NCI-H146 treated with DMSO at 0.1 percent for 48 hours (cell line): ENCODE data around the gene PNLIPRP3.

ENCODE experiments used
- DNase-seq: peaks from one replicate; lab custom pipeline; 2025; ENCODE audit not compliant: unreplicated experiment; lab: John Stamatoyannopoulos, UW

The PNLIPRP3 gene

GRCh38 chr10:116450861-116451260 is 23.2 kb downstream of the PNLIPRP3 start:
- no peak for DNase-seq

- DNase-seq, result no peak
These were observed 24.2 kb downstream of the PNLIPRP3 start for GRCh38 chr10:116451711-116452337.

GRCh38 chr10:116452338-116452720 is 24.7 kb downstream of the PNLIPRP3 start:
- DNase-seq, result no peak

- DNase-seq, result no peak
These were observed 29.8 kb downstream of the PNLIPRP3 start for GRCh38 chr10:116457488-116457887.

GRCh38 chr10:116460219-116460618 is 32.6 kb downstream of the PNLIPRP3 start:
- no peak for DNase-seq

- DNase-seq, result no peak
These were observed 34.0 kb downstream of the PNLIPRP3 start for GRCh38 chr10:116461680-116462079.

- DNase-seq, result no peak
These were observed 36.6 kb downstream of the PNLIPRP3 start for GRCh38 chr10:116464257-116464656.

GRCh38 chr10:116465546-116465945 is 37.9 kb downstream of the PNLIPRP3 start:
- DNase-seq, result no peak

- no peak for DNase-seq
These were observed 39.2 kb downstream of the PNLIPRP3 start for GRCh38 chr10:116466715-116467422.

- no peak for DNase-seq
These were observed 41.8 kb downstream of the PNLIPRP3 start for GRCh38 chr10:116469437-116469836.

- DNase-seq, result no peak
These were observed 42.4 kb downstream of the PNLIPRP3 start for GRCh38 chr10:116470071-116470470.

GRCh38 chr10:116470768-116471415 is 43.2 kb downstream of the PNLIPRP3 start:
- DNase-seq, result no peak

GRCh38 chr10:116472891-116473290 is 45.2 kb downstream of the PNLIPRP3 start:
- DNase-seq, result no peak

GRCh38 chr10:116475866-116476265 is 48.2 kb downstream of the PNLIPRP3 start:
- no peak for DNase-seq

GRCh38 chr10:116476461-116476860 is 48.8 kb downstream of the PNLIPRP3 start:
- DNase-seq, result no peak

- DNase-seq, result no peak
These were observed 50.5 kb downstream of the PNLIPRP3 start for GRCh38 chr10:116477986-116478664.

- DNase-seq, result no peak
These were observed 59.3 kb downstream of the PNLIPRP3 start for GRCh38 chr10:116486770-116487448.

- no peak for DNase-seq
These were observed 60.1 kb downstream of the PNLIPRP3 start for GRCh38 chr10:116487522-116488430.

- DNase-seq, result no peak
These were observed 61.8 kb downstream of the PNLIPRP3 start for GRCh38 chr10:116489460-116489859.

- DNase-seq, result no peak
These were observed 62.5 kb downstream of the PNLIPRP3 start for GRCh38 chr10:116490028-116490662.
